Stomach (tissue), 9 donors: ENCODE results near the gene GCK. TPM values are rescaled to one million over a fixed set of nuclear protein-coding genes. Genes with fewer than 3 reads are reported as not detected.
A peak's percentile ranks its signal among the peaks of the same experiment; 100 is the strongest.

Experiments
- DNase-seq, 2 donors: peaks; one replicate each; pipeline versions ENCODE4 v3.0.0 to v3.0.0-alpha.2; 2013 to 2019
- H3K27ac ChIP-seq, 5 donors: fragments of 200-600 bp in 4 of 5; sonication (generic) in 4 of 5; one replicate each; pipeline ENCODE4 v1.5.1; 2013 to 2019; ENCODE audit warnings: mild to moderate bottlenecking in 1 of 5, moderate library complexity in 1 of 5
- H3K27me3 ChIP-seq, 3 donors: fragments of 200-600 bp; sonication (generic); one replicate each; pipeline ENCODE4 v1.5.1; 2017 to 2019; ENCODE audit warnings: mixed run types in 1 of 3
- H3K36me3 ChIP-seq, 4 donors: fragments of 200-600 bp; sonication (generic); 1 replicate in 3 of 4; 2 replicates in 1 of 4; pipeline ENCODE4 v1.5.1; 2016 to 2019
- H3K4me1 ChIP-seq, 4 donors: fragments of 200-600 bp; sonication (generic); one replicate each; pipeline ENCODE4 v1.5.1; 2016 to 2019
- H3K4me3 ChIP-seq, 4 donors: fragments of 200-600 bp; sonication (generic) in 3 of 4; one replicate each; pipeline ENCODE4 v1.5.1; 2016 to 2019; ENCODE audit warnings: mild to moderate bottlenecking in 1 of 4
- H3K9me3 ChIP-seq, 4 donors: fragments of 200-600 bp; sonication (generic); one replicate each; pipeline ENCODE4 v1.5.1; 2016 to 2019
- EP300 ChIP-seq: sonication (generic); formaldehyde crosslinking; IDR thresholded peaks from one replicate; pipeline ENCODE4 v1.6.1; 2017; ENCODE audit warnings: antibody characterized with exemption
- POLR2A ChIP-seq, 4 donors: fragments of 450-650 bp; IDR thresholded peaks; one replicate each; pipeline ENCODE4 v1.6.1; 2016; ENCODE audit warnings: antibody characterized with exemption in 4 of 4, control low read depth in 2 of 4, mild to moderate bottlenecking in 1 of 4, moderate library complexity in 1 of 4
- POLR2AphosphoS5 ChIP-seq, 3 donors: sonication (generic); formaldehyde crosslinking; IDR thresholded peaks; one replicate each; pipeline ENCODE4 v1.6.1; 2016; ENCODE audit warnings: antibody characterized with exemption in 3 of 3
- WGBS, 5 donors: extraction: QIAGEN DNeasy Blood & Tissue Kit in 3 of 5; methylation state at CpG; one replicate each; pipeline versions ENCODE4 v1.1.5 to v1.1.7; 2013 to 2018; 5-methylcytosine and 5-hydroxymethylcytosine counted together
- intact Hi-C: fragments of 100-400 bp; cut with DNase I; formaldehyde crosslinking; loops from one replicate; pipeline ENCODE4 v1.15.1; 2023; ENCODE audit warnings: low total_unique reads
- polyA plus RNA-seq, 3 donors: library from polyadenylated mRNA; stranded (reverse); fragments of 200-250 nt; gene quantifications; one replicate each; pipeline ENCODE4 v1.2.3, GENCODE V29; 2013
- total RNA-seq, 5 donors: library from RNA; depleted of rRNA; stranded (reverse); fragments of >200 nt; gene quantifications; one replicate each; pipeline versions ENCODE4 v1.1.0 to v1.2.3, GENCODE V29; 2014 to 2016
- TF ChIP-seq, protein P1 (sequence below), 7 experiments: fragments of 450-650 bp in 4 of 7; fragments of 200-600 bp in 3 of 7; sonication (generic) in 3 of 7; IDR thresholded peaks; one replicate each; pipeline ENCODE4 v1.5.1; 2016 to 2019; ENCODE audit warnings: antibody characterized with exemption in 7 of 7, control low read depth in 2 of 7, mild to moderate bottlenecking in 1 of 7
- donor health status: healthy with polysubstance abuse.
- donor health status: Bipolar disorder and iron deficiency.
- donor health status: healthy.

GCK gene
- total and polyA plus RNA-seq, 8 donors: 0.55 to 1.9 (median 1.1) TPM; not detected in 4

DNA sequence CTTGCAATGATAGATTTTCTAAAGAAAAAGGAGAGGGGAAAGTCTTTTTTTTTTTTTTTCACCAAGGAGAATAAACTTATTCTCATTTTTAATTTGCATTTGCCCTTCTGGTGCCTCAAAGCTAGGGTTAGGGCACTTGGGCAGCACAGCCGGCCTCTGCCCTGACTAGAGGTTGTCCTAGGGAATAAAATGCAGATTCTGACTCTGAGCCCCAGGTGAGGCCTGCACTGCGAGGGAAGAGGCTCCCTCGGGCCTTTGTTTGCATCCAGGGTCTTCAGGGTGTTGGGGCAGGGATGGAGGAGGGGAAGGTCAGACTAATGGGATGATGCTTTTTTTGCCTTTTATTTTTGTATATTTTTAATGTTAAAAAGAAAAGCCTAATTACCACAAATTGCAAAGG is 55.9 kb downstream of the GCK start:
- H3K9me3 ChIP-seq: no peaks in the 10 kb centered on the region
- no peak overlapping the region for H3K27ac ChIP-seq
- no peaks in the 10 kb centered on the region for H3K36me3 ChIP-seq
- WGBS, 5 donors: 72 to 84% (median 81%) methylated on average over 3 of the region's 3 CpGs
- no peaks in the 10 kb centered on the region for H3K4me1 ChIP-seq
- DNase-seq: no peak
- no peak for TF ChIP-seq POLR2A (IDR thresholded peaks at IDR 0.05)
- TF ChIP-seq EP300: no peak
- no peak for TF ChIP-seq POLR2AphosphoS5 (IDR thresholded peaks at IDR 0.05)
- TF ChIP-seq, protein P1, sequence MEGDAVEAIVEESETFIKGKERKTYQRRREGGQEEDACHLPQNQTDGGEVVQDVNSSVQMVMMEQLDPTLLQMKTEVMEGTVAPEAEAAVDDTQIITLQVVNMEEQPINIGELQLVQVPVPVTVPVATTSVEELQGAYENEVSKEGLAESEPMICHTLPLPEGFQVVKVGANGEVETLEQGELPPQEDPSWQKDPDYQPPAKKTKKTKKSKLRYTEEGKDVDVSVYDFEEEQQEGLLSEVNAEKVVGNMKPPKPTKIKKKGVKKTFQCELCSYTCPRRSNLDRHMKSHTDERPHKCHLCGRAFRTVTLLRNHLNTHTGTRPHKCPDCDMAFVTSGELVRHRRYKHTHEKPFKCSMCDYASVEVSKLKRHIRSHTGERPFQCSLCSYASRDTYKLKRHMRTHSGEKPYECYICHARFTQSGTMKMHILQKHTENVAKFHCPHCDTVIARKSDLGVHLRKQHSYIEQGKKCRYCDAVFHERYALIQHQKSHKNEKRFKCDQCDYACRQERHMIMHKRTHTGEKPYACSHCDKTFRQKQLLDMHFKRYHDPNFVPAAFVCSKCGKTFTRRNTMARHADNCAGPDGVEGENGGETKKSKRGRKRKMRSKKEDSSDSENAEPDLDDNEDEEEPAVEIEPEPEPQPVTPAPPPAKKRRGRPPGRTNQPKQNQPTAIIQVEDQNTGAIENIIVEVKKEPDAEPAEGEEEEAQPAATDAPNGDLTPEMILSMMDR (IDR thresholded peaks at IDR 0.05): no peak
- no peaks in the 10 kb centered on the region for H3K27me3 ChIP-seq
- no peak overlapping the region for H3K4me3 ChIP-seq
- intact Hi-C loops: no loop called here

DNA sequence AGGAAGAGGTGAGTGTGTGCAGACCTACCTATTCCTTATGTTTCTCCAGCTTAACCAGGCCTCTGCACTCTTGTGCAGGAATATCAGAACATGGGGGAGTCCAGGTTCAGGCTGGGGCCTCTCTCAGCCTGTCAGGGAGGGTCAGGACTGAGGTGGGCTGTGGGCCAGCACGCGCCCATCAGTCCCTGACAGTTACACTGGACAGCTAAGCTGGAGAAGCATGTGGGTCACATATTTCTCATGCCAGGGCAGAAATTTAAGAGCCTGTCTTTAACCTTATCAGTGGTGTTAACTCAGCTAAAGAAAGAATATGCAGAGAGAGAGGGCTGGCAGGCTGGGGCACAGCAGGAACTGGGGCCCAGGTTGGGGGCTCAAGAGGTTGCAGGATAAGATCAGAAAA is 57.2 kb downstream of the GCK start:
- Histone ChIP-seq H3K36me3 (no peaks in the 10 kb centered on the region), H3K27me3 (no peaks in the 10 kb centered on the region), H3K4me1 (no peaks in the 10 kb centered on the region), H3K4me3 (no peak overlapping the region), H3K9me3 (no peaks in the 10 kb centered on the region), H3K27ac (no peak overlapping the region)
- TF ChIP-seq POLR2AphosphoS5 (IDR thresholded peaks at IDR 0.05): no peak
- TF ChIP-seq POLR2A (IDR thresholded peaks at IDR 0.05): no peak
- no peak for TF ChIP-seq EP300
- TF ChIP-seq, protein P1 (IDR thresholded peaks at IDR 0.05): no peak
- intact Hi-C loops: no loop called here
- WGBS, 5 donors: 71 to 100% (median 81%) methylated on average over 2 of the region's 2 CpGs
- no peak for DNase-seq

DNA sequence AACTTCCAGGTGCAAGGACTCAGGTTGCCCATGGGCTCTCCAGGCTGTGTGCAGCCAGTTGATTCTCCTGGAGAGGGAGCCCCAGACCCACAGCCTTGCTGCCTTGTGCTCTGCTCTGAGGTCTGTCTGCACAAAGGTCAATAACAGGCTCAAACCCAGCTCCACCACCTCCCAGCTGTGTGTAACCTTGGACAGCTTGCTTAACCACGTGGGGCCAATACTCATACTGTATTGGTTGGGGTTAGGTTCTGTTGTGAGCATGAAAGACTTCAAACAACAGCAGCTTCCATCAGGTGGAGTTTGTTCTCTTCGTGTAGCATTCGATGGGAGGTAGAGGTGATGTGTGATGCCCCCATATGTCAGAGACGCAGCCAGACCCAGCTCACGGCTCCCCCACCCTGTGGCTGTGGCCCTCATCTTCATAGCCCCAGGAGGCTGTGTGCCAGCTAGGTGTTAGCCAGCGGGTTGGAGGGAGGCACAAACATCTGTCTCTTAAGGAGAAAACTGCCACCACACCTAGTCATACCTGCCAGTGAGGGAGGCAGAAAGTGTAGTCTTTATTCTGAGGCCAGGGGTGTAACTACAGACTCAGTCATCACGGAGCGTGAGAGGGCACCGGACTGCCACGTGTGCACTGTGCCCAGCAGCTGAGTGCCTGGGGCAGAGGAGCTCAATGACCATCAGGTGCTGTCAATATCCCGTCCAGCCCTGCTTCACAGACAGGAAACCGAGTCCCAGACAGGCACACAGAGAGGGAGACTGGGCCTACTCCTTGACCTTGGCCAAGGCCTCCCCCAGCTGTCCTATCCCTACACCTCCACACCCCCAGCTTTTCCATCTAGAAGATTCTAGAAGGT is 57.8 kb downstream of the GCK start:
- 68 to 77% (median 77%) methylated on average over 12 of the region's 12 CpGs for WGBS, 5 donors
- TF ChIP-seq EP300 (no peak), POLR2A (IDR thresholded peaks at IDR 0.05) (no peak)
- TF ChIP-seq, protein P1 (IDR thresholded peaks at IDR 0.05): no peak
- peak in 1 of 2 donors; percentile 64 for DNase-seq

DNA sequence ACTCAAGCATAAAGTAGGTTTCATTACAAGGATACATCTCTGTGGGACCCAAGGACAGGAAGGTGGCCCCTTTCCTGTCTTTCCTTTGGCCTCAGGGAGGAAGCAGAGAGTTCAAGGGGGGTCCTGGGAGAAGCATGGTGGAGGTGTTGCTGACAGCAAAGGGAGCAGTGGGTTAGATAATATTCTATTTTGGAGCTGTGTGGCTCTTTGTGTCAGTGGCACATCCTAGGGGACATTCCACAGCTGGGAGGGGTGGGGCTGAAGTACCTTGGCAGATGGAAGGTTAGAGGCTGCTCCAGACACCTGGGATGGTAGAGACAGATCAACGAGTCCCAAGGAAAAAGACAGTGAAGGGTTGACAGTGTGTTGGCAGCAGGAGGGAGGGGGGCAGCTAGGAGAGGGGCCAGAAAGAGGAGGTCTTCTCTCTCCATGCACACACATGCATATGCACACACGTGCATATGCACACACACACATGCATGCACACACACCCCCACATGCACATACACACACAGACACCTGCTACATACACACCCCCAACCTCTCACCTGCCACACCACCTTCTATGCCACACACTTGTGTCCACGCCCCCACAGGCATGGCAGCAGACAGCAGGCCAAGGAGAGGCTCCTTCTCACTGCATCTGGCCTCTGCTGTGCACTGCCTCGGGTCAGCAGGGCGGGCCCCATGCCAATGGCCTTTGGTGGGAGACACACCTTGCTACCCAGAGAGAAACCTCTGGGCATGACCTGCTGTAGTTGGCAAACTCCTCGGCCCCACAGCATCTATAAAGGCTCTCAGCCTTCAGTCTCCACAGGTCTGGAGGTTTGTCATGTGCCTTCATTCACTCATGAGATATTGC is 60.3 kb downstream of the GCK start:
- H3K27ac ChIP-seq: no peak overlapping the region
- H3K4me3 ChIP-seq: no peak overlapping the region
- no peaks in the 10 kb centered on the region for H3K9me3 ChIP-seq
- H3K36me3 ChIP-seq: no peaks in the 10 kb centered on the region
- intact Hi-C loops: loop anchor here (10.0 kb wide), 1 partner anchor 54 kb away; no protein-coding TSS in a partner anchor
- no peaks in the 10 kb centered on the region for H3K27me3 ChIP-seq
- 57 to 81% (median 75%) methylated on average over 3 to 6 of the region's 6 CpGs for WGBS, 5 donors
- peaks cover 0 to 6% (median 5%) of the 10 kb centered on the region in 4 donors for H3K4me1 ChIP-seq
- no peak for TF ChIP-seq POLR2A (IDR thresholded peaks at IDR 0.05)
- TF ChIP-seq, protein P1 (IDR thresholded peaks at IDR 0.05): no peak
- no peak for TF ChIP-seq EP300
- TF ChIP-seq POLR2AphosphoS5 (IDR thresholded peaks at IDR 0.05): no peak
- DNase-seq: no peak

More for the DNA sequence above, 57.8 kb downstream of the GCK start:
- no peak overlapping the region for H3K4me3 ChIP-seq
- H3K4me1 ChIP-seq: no peaks in the 10 kb centered on the region
- no peaks in the 10 kb centered on the region for H3K36me3 ChIP-seq
- no peak overlapping the region for H3K27ac ChIP-seq
- no peaks in the 10 kb centered on the region for H3K27me3 ChIP-seq
- intact Hi-C loops: no loop called here
- H3K9me3 ChIP-seq: no peaks in the 10 kb centered on the region
